Amygdala (tissue), 56 donors: ENCODE results near the gene RBM11.
A peak's percentile ranks its signal among the peaks of the same experiment; 100 is the strongest.
"Not testable (repeated sequence)": the region's sequence is repeated elsewhere in the genome, so short reads cannot be mapped to it uniquely, and the experiment has no call there.

ENCODE experiments used
- DNase-seq, 56 donors: peaks; one replicate each; lab custom pipeline; 2025; lab: John Stamatoyannopoulos, UW

RBM11 gene, protein sequence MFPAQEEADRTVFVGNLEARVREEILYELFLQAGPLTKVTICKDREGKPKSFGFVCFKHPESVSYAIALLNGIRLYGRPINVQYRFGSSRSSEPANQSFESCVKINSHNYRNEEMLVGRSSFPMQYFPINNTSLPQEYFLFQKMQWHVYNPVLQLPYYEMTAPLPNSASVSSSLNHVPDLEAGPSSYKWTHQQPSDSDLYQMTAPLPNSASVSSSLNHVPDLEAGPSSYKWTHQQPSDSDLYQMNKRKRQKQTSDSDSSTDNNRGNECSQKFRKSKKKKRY

GRCh38 chr21:14215971-14216641, at the start of gene RBM11:
TSS of gene RBM11 (plus strand) at chr21:14216157. CDS start at chr21:14216187, 30 bp downstream.
- peak in 50 of 56 donors; percentile 2 to 72 (median 39) for DNase-seq

DNA sequence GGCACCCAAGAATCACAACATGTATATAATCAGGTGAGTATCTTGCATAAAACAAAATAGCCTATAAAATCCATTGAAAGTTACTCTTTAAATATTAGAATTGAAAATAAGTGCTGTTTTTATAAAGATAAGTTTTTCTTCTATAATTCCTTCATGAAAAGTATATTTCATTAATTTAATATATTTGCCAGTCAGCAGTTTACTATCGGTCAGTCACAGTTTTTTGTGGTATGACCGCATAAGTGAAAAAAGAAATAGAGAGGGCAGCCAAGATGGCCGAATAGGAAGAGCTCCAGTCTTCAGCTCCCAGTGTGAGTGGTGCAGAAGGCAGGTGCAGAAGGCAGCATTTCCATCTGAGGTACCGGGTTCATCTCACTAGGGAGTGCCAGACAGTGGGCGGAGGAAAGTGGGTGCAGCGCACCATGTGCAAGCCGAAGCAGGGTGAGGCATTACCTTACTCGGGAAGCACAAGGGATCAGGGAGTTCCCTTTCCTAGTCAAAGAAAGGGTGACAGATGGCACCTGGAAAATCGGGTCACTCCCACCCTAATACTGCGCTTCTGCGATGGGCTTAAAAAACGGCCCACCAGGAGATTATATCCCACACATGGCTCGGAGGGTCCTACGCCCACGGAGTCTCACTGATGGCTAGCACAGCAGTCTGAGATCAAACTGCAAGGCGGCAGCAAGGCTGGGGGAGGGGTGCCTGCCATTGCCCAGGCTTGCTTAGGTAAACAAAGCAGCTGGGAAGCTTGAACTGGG, 49.3 kb upstream of the RBM11 start:
- not testable (repeated sequence) for DNase-seq

DNA sequence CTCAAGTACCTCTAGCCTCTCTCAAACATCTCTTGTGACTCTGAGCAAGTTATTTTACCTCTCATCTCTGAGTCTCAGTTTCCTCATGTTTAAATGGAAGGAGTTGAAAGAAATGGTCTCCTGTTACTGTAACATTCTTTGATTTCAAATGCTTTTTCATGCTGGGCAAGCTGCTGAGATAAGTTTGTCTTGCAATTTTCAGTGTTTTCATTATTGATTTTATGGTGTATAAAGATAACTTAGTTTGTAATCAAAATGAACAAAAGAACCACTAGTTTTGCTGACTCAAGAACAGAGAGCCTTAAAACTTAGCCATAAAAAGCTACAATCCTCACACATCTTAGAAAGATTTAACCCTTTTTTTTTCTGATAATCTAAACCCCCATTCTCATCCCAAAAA, 9.7 kb upstream of the RBM11 start:
- no peak for DNase-seq

DNA sequence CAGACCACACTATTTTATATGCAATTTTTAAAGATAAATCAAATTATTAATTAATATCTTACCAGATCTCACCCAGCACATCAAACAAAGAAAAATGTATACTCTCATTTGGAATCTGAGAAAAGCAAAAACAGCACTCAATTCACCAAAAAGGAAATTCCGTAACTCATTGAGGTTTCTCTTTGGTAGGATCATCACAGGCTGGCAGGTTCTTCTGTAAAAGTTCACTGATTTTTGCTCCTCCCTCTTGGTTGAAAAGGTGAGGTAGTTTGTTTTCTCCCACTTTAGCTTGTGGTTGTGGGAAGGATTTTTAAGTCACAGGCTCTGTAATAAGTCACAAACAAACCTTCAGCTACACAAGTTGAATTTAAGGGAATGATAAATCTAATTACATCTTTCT, 5.2 kb upstream of the RBM11 start, which contains the start of gene LIPI:
TSS of gene LIPI (minus strand) at position 218 of the 400 bp plus-strand sequence. CDS start at position 108, 110 bp downstream.
- DNase-seq: no peak

DNA sequence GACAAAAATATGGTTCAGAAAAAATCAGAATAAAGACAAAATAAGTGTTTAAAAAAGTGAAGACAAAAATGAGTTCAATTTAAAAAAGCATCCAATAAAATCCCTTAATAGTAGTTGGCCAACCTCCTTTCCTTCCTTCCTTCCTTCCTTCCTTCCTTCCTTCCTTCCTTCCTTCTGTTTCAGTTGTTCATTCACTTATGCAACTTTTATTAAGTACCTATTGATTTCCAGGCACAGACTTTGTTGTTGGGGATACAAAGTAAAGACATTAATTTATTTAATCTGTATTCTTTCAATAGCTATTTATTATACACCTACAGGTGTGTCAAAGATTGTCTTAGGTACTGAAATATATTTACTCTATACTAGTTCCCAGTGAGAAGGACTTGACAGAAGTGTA, 2.8 kb upstream of the RBM11 start:
- DNase-seq: no peak

DNA sequence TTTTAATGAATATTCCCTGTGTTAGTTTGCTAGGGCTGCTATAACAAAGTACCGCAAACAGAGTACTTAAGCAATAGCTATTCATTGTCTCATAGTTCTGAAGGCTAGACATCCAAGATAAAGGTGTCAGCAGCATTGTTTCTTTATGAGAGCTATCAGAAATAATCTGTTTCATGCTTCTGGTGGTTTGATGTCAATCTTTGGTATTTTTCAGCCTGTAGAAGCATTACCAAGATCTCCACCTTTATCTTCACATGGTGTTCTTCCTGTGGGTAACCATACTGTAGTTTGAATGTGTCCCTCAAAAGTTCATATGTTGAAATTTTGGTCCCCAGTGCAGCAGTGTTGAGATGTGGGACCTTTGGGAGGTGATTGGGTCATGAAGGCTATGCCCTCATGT, 7.4 kb downstream of the RBM11 start:
- no peak for DNase-seq

DNA sequence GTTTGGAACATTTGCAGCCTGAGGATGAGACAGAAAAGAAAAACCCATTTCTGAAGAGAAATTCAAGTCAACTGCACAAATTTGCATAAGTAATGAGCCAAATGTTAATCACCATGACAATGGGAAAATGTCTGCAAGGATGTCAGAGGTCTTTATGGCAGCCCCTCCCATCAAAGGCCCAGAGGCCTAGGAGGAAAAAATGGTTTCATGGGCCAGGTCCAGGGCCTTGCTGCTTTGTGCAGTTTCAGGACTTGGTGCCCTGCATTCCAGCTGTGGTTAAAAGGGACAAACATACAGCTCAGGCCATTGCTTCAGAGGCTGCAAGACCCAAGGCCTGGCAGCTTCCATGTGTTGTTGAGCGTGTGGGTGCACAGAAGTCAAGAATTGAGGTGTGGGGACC, 13.4 kb downstream of the RBM11 start:
- no peak for DNase-seq

- DNase-seq: no peak
These were observed 19.1 kb downstream of the RBM11 start for GRCh38 chr21:14235101-14235500.

DNA sequence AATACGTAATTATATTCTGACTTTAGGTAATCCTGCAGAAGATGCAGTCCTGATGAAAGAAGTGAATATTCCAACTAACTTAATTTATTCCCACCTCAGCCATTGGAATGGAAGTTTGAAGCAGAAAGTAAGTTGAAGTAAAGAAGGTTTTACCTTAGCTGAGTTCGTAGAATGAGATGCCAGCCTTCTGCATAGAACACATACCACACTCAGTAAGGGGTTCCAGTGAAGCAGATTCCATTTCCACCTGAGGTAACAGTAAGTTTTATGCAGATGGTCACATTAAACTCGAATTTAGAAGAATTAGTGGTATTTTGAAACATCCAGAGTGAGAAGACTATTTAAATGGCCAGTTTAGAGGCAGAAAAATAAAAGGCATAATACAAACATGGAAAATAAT, 20.2 kb downstream of the RBM11 start:
- no peak for DNase-seq

- DNase-seq: no peak
These were observed 23.3 kb downstream of the RBM11 start for GRCh38 chr21:14239281-14239680.

GRCh38 chr21:14241297-14241696, 25.3 kb downstream of the RBM11 start:
- DNase-seq: no peak

DNA sequence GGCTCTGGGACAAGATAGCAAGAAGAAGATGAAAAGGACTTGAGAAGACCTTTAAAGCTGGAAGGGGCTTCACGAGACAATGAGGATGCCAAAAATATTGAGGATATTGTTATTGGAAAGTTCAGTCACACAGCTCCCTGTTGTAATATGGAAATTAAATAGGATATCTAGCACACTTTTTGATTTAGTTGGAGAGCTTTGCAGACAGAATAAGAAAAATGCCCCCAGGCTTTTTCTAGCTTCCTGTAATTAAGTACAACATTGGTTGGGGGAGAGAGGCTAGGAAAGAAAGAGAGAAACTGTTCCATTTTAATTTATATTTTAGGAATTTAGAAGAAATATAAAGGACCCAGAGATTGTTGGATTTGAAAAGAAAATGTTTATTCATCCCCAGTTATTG, 27.5 kb downstream of the RBM11 start:
- DNase-seq: no peak

DNA sequence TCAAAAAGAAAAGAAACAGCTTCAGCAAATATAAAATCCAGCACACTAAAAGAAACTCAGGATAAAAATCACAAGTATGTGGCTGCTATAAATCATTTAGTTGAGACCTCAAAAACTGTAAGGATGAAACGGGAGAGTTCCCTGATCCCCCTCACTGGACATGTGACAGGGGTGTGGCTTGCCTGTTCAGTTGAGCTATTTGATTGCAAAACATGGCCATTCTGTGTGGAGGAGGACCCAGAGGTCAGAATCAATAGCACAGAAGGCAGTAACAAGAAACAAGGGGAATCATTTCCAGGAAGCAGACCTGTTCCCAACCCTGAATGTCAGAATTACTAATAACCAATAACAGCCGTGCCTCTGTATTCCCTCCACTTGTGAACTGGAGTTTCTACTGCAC, 27.9 kb downstream of the RBM11 start:
- no peak for DNase-seq

DNA sequence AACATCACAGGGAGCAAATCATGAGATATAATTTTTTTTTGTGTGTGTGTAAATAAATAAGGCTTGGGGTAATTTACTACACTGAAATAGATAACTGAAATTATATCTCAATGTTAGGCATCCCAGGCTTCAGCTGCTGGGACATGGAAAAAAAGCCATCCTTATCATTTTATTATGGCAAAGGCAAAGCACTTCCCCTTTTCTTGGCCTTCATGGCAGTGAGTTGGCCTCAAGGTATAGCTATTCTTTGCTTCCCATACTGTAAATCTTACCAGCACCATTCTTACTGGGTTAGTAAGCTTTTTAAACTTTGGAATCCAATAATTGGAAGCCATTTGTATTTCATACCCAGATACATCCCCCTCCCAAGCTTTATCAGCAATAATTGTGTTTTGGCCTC, 29.0 kb downstream of the RBM11 start:
- no peak for DNase-seq

- DNase-seq: no peak
These were observed 29.8 kb downstream of the RBM11 start for GRCh38 chr21:14245711-14246110.

- no peak for DNase-seq
These were observed 35.4 kb downstream of the RBM11 start for GRCh38 chr21:14251336-14251735.

DNA sequence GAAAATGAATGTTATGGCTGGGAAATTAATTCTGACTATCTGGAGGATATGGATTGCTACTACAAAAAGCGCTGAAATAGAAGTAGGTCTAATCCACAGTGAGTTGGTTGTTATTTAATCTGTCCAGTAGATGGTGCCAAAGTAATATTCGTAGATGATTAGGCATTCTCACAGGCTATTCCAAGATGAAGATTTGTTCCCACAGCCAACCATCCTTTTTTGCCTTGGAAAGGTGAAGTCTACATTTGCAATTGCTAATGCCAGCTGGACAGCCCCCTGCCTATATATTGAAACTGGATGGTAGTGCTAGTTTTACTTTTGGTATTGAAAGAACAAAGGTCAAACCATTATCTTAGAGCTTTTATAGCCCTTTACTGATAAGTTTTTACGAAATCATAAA, 43.8 kb downstream of the RBM11 start:
- peak in 1 of 56 donors; percentile 49 for DNase-seq

- no peak for DNase-seq
These were observed 44.3 kb downstream of the RBM11 start for GRCh38 chr21:14260174-14260764.

DNA sequence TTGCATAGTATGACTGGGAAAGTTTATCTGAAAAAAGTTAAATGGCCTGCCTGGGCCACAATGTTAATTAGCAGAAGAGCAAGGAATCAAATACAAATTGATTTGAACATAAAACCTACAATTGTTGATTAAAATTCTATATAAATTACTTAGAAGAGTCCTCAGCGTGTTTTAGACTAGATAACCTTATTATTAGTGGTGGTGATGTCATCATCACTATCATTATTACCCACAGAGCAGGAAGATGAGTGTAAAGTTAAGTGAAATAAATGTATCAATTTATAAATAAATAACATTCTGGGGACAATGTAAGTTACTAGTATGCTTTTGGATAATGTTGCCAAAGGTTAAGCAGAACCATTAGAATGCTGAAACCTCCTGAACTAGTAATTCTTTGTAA, 46.1 kb downstream of the RBM11 start:
- DNase-seq: no peak

DNA sequence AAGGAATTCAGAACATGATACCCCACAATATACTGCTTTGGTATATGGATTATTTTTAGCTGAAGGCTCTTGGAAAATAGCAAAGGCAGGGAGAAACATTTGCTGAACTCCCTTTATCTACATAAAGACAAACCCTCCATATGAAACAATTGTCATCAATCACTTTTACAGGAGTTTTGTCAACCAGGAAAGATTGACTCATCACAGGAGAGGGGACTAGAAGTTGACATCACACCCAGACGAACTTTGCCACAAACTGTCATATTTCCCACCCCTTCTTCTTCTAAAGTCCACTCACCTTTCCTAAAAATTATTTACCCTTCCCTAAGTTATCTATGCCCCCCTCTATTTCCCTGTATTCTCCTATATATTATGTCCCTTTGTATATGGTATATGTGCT, 47.9 kb downstream of the RBM11 start:
- no peak for DNase-seq

DNA sequence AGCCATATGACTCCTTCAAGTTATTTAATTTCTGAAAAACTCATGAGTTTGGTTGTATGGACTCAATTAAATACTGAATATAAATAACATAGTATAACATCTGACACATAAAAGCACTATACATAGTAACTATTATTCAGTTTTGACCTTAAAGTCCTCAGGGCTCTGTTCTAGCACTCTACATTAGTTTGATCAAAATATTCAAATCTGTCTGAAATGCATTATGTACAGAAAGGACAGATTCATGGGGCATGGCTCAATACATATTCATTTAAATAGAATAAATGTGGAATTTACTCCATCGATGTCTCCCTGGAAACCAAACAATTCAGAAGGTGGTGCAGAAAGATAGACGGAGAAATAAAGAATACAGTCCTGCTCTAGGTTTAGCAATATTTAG, 49.1 kb downstream of the RBM11 start:
- no peak for DNase-seq
